ENCODE measurements around the gene CLIC1.
A peak's percentile ranks its signal among the peaks of the same experiment; 100 is the strongest.

Gene CLIC1

GRCh38 chr6:31702405-31702818 lies 33.9 kb downstream of the CLIC1 start:
- CTCF ChIA-PET, result interaction anchor here (0.7 to 1.2 kb wide), 4 partner anchors 8 to 129 kb away, joined by 3 to 4 read pairs (median 4); no protein-coding TSS in a partner anchor

More at GRCh38 chr6:31702405-31702818, 33.9 kb downstream of the CLIC1 start:
- Histone ChIP-seq H3K36me3 (ENCODE audit: control insufficient read depth in 2 of 2, insufficient read depth in 1 of 2, low read length in 2 of 2) (peaks cover 4 to 13% of the 10 kb centered on the region in 2 experiments; a peak in 2 of 3 replicates), H3K4me3 (ENCODE audit: low read depth, low read length) (peak overlapping the region; percentile 63), H3K27ac (ENCODE audit: extremely low read depth, low read depth, low read length) (peak overlapping the region; percentile 62), H3K4me1 (ENCODE audit: control insufficient read depth, insufficient read depth, low read length) (no peaks in the 10 kb centered on the region), H3K9me3 (ENCODE audit: control insufficient read depth, insufficient read depth, low read depth, low read length) (no peaks in the 10 kb centered on the region)
- TF ChIP-seq ZNF114 (tag by site-specific recombination; IDR thresholded peaks at IDR 0.05), result no peak
- TF ChIP-seq, protein P1, sequence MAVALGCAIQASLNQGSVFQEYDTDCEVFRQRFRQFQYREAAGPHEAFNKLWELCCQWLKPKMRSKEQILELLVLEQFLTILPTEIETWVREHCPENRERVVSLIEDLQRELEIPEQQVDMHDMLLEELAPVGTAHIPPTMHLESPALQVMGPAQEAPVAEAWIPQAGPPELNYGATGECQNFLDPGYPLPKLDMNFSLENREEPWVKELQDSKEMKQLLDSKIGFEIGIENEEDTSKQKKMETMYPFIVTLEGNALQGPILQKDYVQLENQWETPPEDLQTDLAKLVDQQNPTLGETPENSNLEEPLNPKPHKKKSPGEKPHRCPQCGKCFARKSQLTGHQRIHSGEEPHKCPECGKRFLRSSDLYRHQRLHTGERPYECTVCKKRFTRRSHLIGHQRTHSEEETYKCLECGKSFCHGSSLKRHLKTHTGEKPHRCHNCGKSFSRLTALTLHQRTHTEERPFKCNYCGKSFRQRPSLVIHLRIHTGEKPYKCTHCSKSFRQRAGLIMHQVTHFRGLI (tag by site-specific recombination; IDR thresholded peaks at IDR 0.05), result peak; percentile 17; the same call in 1 of the 2 replicates
- no peak for TF ChIP-seq ZNF211 (tag by site-specific recombination; IDR thresholded peaks at IDR 0.05; ENCODE audit: low read depth)
- peak; percentile 3; the same call in 1 of the 2 replicates for TF ChIP-seq PRDM1 (tag by site-specific recombination; IDR thresholded peaks at IDR 0.05)
- TF ChIP-seq HOXD13 (CRISPR knock-in tag; IDR thresholded peaks at IDR 0.05; ENCODE audit: borderline replicate concordance), result no peak
- TF ChIP-seq, protein P2, sequence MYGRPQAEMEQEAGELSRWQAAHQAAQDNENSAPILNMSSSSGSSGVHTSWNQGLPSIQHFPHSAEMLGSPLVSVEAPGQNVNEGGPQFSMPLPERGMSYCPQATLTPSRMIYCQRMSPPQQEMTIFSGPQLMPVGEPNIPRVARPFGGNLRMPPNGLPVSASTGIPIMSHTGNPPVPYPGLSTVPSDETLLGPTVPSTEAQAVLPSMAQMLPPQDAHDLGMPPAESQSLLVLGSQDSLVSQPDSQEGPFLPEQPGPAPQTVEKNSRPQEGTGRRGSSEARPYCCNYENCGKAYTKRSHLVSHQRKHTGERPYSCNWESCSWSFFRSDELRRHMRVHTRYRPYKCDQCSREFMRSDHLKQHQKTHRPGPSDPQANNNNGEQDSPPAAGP (tag by site-specific recombination; IDR thresholded peaks at IDR 0.05), result no peak
- TF ChIP-seq PRDM10 (tag by site-specific recombination; IDR thresholded peaks at IDR 0.05), result no peak
- no peak for TF ChIP-seq SETDB1 (IDR thresholded peaks at IDR 0.05; ENCODE audit: insufficient read length, low read length)
- no peak for TF ChIP-seq ZBTB10 (tag by site-specific recombination; IDR thresholded peaks at IDR 0.05)
- peak; percentile 21 for TF ChIP-seq ZNF341 (tag by site-specific recombination; IDR thresholded peaks at IDR 0.05; ENCODE audit: low read depth)
- POLR2A ChIA-PET, result interaction anchor here (0.5 to 2.8 kb wide), 22 partner anchors 9 to 1829 kb away, joined by 3 to 30 read pairs (median 8); partner anchors contain the start of genes ATP6V1G2, BAG6, C6orf47 and DDAH2

Data from HEK293 (cell line).